Smooth muscle cell of the brain vasculature (primary cell): ENCODE results near the gene C16orf54.
"Not testable (repeated sequence)": the region's sequence is repeated elsewhere in the genome, so short reads cannot be mapped to it uniquely, and the experiment has no call there.

ENCODE experiments used
- DNase-seq: peaks from one replicate; pipeline ENCODE4 v3.0.0-alpha.2; 2012; ENCODE audit warnings: low read depth, low spot score

Gene C16orf54

GRCh38 chr16:29745853-29746345 is at the start of gene C16orf54:
Gene C16orf54, minus strand, starts transcription at chr16:29745990. Its CDS starts 1,039 bp downstream, at chr16:29744951.
- no peak for DNase-seq

GRCh38 chr16:29794231-29794710 is 48.5 kb upstream of the C16orf54 start:
- no peak for DNase-seq

- DNase-seq = not testable (repeated sequence)
Observed at GRCh38 chr16:29793153-29793552, 47.4 kb upstream of the C16orf54 start.

DNA sequence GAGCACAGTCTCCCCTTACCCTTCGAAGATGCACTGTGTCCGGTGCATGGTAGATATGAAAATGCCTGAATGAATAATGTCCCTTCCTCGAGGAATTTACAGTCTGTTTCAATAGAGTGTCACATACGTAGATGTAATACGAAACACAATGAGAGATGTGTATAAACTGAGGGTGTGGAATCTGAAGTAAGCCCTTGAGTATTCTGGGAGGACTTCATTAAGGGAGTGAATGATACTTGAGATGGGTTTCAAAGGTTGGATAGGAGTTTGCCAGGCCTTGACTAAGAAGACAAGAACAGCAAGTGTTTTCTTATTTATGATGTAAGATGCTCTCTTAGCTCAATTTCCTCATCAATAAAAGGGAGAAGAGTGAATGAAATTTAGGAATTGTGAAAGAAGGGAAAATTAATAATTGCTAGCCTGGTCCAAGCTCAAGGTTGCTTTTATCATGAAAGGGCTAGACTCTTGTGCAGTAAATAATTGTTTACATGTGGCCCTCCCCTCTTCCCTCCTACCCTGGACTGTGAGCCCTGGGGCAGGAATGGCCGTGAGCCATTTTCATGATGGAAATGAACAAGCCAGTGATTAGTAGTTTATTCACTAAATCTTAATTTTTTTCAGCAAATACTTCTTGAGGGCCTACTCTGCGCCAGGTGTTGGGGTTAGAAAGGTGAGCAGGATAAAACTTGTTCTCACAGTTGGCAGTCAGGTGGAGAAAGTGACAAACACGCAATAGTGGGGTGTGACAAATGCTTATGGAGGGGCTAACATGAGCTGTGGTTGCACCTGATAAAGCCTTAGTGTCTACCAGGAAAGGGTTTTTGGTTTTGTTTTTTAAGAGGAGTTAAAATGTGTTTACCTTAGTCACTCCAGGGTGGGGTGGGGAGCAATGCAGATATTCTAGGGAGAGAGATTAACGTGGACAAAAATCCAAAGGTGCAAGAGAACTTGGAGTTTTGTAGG is 46.3 kb upstream of the C16orf54 start:
- no peak for DNase-seq

GRCh38 chr16:29790949-29791844 is 45.4 kb upstream of the C16orf54 start:
- DNase-seq = no peak

DNA sequence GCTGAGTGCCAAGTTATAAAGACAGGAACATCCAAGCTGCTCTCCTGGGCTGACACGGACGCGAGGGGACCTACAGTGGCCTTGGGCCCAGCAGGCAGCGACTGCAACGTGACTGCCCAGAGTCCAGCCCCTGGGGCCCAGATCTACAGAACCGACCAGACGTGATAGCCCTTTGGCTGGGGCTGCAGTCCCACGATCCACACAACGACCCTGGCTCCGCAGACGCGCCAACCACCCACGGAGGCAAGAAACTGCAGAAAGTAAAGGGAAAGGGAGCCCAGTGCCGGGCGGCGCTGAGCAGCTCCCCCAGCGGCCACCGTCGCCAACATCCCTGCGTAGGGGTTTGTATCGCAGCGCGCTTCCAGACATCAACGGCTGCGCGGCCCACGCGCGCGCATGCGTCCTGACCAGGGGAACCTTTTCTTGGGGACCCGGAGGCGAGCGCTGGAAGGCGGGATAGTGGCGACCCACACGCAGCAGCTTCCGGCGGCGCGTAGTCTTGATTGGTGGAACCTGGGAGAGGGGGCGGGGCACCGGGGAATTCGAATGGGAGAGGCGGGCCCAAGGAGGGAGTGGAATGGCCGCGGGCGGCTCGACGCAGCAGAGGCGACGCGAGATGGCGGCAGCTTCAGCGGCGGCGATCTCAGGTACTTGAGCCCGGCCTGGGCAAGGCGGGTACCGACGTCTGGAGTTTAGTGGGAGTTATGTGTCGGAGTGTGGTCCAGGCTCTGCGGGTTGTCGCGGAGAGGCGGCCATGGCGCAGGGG is 44.6 kb upstream of the C16orf54 start, which contains the start of gene KIF22:
Gene KIF22, plus strand, starts transcription at position 569 of the 766 bp plus-strand sequence. Its CDS starts 9 bp downstream, at position 578.
- peak; percentile 99 for DNase-seq

GRCh38 chr16:29789775-29790182 is 44.0 kb upstream of the C16orf54 start:
- DNase-seq = no peak

- not testable (repeated sequence) for DNase-seq
Observed at GRCh38 chr16:29787155-29787554, 41.4 kb upstream of the C16orf54 start.

DNA sequence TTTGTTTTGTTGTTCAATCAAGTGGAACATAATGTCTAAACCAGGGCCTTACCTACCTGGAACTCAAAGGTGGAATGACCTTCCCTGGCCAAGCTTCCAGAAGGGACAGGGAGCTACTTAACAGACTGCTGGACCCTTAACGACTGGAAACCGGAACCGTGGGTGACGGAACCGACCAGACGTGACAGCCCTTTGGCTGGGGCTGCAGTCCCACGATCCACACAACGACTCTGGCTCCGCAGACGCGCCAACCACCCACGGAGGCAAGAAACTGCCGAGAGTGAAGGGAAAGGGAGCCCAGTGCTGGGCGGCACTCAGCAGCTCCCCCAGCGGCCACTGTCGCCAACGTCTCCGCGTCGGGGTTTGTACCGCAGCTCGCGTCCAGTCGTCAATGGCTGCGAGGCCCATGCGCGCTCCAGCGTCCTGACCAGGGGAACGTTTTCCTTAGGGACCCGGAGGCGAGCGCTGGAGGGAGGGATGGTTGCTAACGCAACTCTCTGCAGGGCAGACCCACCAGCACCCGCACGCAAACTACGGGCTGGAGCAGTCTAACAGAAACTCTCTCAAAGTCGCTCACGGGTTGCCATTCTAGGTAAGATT is 39.2 kb upstream of the C16orf54 start:
- DNase-seq = no peak

DNA sequence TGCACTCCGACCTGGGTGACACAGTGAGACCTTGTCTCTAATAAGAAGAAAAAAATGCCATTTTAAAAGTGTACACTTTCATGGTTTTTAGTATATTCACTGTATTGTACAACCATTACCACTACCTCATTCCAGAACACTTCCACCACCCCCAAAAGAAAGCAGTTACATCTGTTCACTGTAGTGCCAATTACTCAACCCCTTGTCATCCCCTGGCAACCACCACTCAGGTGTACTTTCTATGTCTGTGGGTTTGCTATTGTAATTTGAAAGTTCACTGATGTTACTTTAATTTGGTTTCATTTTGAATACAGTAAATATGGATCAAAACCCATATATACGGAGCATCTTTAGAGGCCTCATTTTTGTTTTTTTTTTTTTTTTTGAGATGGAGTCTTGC is 38.4 kb upstream of the C16orf54 start:
- no peak for DNase-seq

DNA sequence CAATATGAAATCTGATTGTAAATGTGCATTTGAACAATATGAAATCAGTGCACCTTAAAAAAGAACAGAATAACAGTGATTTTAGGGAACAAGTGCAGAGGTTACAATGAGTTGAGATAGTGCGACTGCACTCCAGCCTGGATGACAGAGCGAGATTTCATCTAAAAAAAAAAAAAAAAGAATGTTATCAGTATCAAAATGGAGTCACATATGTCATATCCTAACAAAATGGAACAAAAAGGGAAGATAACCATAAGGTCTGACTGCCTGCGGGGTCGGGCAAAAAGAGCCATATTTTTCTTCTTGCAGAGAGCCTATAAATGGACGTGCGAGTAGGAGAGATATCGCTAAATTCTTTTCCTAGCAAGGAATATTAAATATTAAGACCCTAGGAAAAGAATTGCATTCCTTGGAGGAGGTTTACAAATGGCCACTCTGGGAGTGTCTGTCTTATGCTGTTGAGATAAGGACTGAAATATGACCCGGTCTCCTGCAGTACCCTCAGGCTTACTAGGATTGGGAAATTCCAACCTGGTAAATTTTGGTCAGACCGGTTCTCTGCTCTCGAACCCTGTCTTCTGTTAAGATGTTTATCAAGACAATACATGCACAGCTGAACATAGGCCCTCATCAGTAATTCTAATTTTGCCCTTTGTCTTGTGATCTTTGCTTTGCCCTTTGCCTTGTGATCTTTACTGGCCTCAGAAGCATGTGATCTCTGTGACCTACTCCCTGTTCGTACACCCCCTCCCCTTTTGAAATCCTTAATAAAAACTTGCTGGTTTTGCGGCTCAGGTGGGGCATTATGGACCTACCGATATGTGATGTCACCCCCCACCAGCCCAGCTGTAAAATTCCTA is 37.5 kb upstream of the C16orf54 start:
- DNase-seq = not testable (repeated sequence)

- DNase-seq = no peak
Observed at GRCh38 chr16:29779474-29779873, 33.7 kb upstream of the C16orf54 start.

- no peak for DNase-seq
Observed at GRCh38 chr16:29777576-29778350, 32.0 kb upstream of the C16orf54 start, which contains the start of gene ZG16. Gene ZG16, plus strand, starts transcription at chr16:29778256. Its CDS starts 1,011 bp downstream, at chr16:29779267.

DNA sequence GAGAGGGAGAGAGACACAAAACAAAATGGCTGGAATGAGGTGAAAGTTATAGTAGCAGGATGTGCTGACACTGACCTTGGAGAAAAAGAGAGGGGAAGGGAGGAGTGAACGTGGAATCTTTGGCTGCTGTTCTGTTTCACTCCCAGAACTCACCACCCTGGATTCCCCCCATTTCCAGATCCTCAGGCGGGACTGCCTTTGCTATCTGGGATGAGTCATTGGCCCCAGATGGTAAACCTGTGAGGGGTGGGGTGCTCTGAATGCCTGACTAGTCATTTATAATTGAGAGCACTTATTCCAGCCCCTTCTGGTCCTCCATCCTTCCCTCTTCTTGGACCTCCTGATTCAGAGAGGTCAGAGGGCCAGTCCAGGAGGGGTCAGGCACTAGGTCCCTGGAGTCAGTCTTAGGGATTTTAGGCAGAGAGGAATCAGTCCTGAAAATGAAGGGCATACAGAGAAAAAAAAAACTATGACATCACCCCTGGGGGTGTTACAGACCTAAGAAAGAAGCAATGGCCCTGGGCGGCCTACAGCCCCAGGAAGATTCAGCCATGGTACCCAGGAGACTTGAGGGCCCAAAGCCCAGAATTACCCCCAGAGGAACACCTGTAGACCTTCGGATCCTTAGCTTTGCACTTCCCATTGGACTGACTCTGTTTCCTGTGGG is 30.1 kb upstream of the C16orf54 start:
- no peak for DNase-seq

DNA sequence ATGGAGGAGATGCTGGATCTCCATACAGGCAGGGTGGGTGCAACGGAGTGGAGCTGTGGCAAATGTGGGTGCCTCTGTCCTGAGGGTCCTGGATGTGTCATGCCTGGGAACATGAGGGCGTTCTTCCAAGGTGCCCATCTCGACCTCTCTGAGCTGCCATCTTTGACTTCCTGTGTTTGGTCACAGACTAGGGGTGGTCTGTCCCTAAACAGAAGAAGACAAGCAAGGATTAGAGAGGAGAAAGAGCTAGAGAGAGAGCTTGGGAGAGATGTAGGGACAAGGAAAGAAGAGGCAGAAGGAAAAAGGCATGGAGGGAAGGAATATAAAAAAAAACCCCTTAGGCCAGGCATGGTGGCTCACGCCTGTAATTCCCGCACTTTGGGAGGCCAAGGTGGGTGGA is 28.9 kb upstream of the C16orf54 start:
- no peak for DNase-seq

DNA sequence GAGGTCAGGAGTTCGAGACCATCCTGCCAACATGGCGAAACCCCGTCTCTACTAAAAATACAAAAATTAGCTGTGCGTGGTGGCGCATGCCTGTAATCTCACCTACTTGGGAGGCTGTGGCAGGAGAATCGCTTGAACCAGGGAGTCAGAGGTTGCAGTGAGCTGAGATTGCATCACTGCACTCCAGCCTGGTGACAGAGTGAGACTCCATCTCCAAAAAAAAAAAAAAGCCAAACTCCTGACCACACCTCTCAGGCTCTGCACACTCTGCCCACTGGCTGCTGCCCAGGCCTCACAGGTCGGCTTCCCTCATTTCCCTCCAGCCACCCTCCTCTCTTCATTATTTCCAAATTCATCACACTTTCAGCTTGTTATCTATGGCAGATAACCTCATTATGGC is 26.5 kb upstream of the C16orf54 start:
- not testable (repeated sequence) for DNase-seq

- no peak for DNase-seq
Observed at GRCh38 chr16:29770250-29770929, 24.6 kb upstream of the C16orf54 start.

DNA sequence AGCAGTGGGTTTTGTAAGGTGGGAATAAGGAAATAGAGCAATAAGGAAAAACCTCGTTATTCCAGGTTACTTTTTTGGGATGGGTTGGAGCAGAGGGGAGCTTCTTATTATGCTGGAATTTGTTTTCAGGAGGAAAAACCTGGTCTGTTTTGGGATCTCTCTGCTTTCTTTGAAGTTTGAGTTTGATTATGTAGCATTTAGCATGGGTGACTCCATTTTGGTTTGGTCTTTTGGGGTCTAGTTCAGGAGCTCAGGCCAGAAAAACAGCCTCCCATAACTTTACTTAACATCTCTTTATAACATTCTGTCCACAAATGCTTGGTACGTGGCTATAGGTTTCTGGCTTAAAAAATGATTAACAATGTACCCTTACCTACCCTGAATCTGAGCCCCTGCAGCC is 23.7 kb upstream of the C16orf54 start:
- DNase-seq = no peak
